ENCODE results near the gene TIMM10.
"Not testable (repeated sequence)": the region's sequence is repeated elsewhere in the genome, so short reads cannot be mapped to it uniquely, and the experiment has no call there.

The TIMM10 gene

DNA sequence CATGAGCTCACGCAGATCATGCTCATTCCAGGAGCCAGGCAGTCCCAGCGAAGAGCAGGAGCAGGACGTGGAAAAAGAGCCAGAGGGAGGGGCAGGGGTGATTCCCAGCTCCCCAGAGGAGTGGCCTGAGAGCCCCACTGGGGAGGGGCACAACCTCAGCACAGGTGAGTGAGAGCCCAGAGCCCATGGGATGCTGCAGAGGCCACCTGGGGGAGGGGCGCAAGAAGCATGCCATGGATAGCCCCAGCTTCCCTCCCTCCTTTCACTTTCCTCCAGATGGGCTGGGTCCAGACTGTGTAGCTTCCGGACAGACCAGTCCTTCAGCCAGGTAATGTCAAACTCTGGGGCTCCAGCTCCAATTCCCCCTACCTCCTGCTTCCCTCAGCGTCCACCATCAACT is 13.0 kb upstream of the TIMM10 start:
- in situ Hi-C loops (cut with MboI; ENCODE audit: low sequenced_read_pairs): no loop called here

DNA sequence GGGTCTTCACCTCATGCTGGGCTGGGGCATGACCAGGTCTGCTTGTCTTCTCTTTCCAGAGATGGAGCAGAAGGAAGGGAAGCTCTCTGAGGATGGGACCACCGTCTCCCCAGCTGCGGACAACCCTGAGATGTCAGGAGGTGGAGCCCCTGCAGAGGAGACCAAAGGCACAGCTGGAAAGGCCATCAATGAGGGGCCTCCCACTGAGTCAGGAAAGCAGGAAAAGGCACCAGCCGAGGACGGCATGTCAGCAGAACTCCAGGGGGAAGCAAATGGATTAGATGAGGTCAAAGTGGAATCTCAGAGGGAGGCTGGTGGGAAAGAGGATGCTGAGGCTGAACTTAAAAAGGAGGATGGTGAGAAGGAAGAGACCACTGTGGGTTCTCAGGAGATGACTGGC is 12.0 kb upstream of the TIMM10 start:
- in situ Hi-C loops (cut with MboI; ENCODE audit: low sequenced_read_pairs): no loop called here

- in situ Hi-C loops (cut with MboI; ENCODE audit: low sequenced_read_pairs): no loop called here
Measured at GRCh38 chr11:57541169-57541568, 10.6 kb upstream of the TIMM10 start.

DNA sequence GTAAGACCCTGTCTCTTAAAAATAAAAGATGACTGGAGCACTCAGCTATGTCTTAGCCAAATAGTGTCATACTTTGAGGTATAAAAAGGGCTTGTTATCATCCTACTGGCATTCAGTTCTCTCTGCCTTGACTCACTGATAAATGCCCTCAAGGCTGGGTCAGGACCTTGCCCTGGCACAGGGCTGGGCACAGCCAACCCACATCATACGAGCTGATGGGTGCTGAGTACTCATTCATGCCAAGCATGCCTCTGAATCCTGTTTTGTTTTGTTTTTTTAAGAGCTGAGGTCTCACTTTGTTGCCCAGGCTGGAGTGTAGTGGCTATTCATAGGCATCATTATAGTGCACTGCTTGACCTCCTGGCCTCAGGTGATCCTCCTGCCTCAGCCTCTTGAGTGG is 8.8 kb upstream of the TIMM10 start:
- in situ Hi-C loops (cut with MboI; ENCODE audit: low sequenced_read_pairs): no loop called here

GRCh38 chr11:57536947-57537619 is 6.5 kb upstream of the TIMM10 start, which contains the start of gene SMTNL1:
Gene SMTNL1 (plus strand): TSS chr11:57537595. CDS start chr11:57542643, 5,048 bp downstream.
- in situ Hi-C loops (cut with MboI; ENCODE audit: low sequenced_read_pairs): no loop called here

- in situ Hi-C loops (cut with MboI; ENCODE audit: low sequenced_read_pairs): not testable (repeated sequence)
Measured at GRCh38 chr11:57534449-57534848, 3.9 kb upstream of the TIMM10 start.

DNA sequence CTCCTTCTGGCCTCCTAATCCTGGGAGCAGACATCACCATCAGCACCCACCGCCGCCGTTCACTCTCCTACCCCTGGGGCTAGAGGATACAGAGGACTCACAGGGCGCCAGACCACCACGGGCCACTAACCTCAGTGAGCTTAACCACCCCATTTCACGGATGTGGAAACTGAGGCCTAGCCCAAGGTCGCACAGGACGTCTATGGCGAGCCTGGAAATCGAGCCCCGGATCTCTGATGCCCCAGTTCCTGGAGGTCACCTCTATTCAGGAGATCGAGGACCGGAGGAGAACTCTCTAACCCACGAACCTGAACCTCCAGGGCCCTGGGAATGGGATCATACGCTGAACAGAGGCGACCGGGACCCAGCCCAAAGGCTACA is 349 bp downstream of the TIMM10 start:
- in situ Hi-C loops (cut with MboI; ENCODE audit: low sequenced_read_pairs): no loop called here

- in situ Hi-C loops (cut with MboI; ENCODE audit: low sequenced_read_pairs): no loop called here
Measured at GRCh38 chr11:57529012-57529411, 1.5 kb downstream of the TIMM10 start.

DNA sequence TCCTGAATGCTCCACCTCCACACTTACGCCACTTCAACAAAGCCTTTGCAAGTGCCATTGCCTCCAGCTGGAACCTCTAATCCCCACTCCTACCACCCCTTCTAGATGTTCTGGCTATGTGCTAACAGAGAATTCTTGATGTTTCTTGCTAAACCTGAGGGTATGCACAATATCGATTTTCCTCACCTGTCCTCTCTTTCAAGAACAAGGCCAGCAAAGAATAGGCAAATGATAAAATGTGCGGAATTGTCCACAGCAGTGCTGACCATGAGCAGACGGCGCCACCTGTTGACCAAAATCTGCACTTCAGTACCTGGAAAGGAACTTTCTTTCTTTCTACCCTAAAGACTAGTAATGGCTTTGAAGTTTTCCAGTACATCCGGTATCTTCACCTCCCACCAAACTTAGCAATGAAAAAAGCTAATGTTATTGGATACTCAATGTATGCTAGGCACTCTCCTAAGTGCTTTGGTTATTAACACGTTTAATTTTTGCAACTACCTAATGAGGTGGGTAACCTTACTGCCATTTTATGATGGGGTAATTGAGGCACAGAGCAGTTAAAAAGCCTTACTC is 3.4 kb downstream of the TIMM10 start:
- in situ Hi-C loops (cut with MboI; ENCODE audit: low sequenced_read_pairs): no loop called here

DNA sequence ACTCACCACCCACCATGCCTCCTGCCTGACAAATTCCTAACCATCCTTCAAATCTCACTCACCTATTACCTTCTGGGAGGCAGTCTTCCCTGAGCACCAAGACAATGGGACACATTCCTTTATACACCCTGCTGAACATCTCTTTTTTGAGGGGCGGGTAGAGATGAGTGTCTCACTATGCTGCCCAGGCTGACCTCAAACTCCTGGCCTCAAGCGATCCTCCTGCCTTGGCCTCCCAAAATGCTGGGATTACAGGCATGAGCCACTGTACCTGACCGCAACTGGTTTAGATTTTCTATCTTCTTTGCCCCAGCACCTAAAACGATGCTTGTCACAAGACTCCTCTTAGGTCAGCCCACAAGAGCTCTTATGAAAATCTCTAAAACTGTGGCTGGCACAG is 7.1 kb downstream of the TIMM10 start:
- in situ Hi-C loops (cut with MboI; ENCODE audit: low sequenced_read_pairs): no loop called here

DNA sequence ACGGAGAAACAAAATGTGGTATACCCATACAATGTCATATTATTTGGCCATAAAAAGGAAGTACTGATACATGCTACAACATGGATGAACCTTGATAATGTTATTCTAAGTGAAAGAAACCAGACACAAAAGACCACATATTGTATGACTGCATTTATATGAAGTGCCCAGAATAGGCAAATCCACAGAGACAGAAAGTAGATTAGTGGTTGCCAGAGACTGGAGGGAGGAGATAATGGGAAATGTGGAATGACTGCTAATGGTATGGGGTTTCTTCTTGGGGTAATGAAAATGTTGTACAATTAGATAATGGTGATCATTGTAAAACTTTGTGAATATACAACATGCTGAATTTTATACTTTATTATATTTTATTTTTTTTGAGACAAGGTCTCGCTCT is 9.4 kb downstream of the TIMM10 start:
- in situ Hi-C loops (cut with MboI; ENCODE audit: low sequenced_read_pairs): no loop called here

GRCh38 chr11:57516061-57516443 is 14.5 kb downstream of the TIMM10 start:
- in situ Hi-C loops (cut with MboI; ENCODE audit: low sequenced_read_pairs): no loop called here

- in situ Hi-C loops (cut with MboI; ENCODE audit: low sequenced_read_pairs): no loop called here
Measured at GRCh38 chr11:57515332-57516060, 15.1 kb downstream of the TIMM10 start, which contains the start of gene SLC43A1. Gene SLC43A1 (minus strand): TSS chr11:57515702. CDS start chr11:57514111, 1,591 bp downstream.

- in situ Hi-C loops (cut with MboI; ENCODE audit: low sequenced_read_pairs): no loop called here
Measured at GRCh38 chr11:57514538-57515331, 15.8 kb downstream of the TIMM10 start.

DNA sequence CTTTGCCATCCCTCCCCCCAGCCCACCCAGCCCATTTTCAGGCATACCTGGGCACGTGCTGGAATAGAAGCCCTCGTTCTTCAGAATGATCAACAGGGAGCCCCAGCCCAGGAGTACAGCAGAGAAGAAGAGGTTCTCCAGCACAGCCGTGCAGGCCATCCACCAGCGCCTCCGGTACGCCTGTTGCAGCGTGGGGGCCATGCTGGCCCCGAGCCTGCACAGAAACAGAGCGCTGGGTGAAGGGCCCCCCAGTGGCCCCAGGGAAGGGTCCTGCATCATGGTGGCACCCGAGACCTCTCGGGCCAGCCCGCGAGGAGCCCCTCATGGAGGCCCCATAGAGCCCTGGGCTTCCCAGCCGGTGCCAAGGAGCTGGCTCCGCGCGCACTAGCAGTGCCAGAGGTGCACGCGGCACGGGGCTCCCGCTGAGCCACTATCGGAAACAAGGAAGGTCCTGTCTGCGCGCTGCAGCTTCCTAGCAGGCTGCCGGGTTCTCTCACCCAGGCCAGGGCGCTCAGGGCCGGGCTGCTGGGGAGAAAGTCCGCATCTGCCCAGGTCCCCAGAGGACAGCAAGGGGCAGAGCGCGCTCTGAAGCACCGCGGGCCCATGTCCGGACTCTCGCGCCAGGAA is 16.5 kb downstream of the TIMM10 start:
- in situ Hi-C loops (cut with MboI; ENCODE audit: low sequenced_read_pairs): no loop called here

GRCh38 chr11:57513452-57513795 is 17.1 kb downstream of the TIMM10 start:
- in situ Hi-C loops (cut with MboI; ENCODE audit: low sequenced_read_pairs): no loop called here

- in situ Hi-C loops (cut with MboI; ENCODE audit: low sequenced_read_pairs): no loop called here
Measured at GRCh38 chr11:57512646-57513451, 17.7 kb downstream of the TIMM10 start.

DNA sequence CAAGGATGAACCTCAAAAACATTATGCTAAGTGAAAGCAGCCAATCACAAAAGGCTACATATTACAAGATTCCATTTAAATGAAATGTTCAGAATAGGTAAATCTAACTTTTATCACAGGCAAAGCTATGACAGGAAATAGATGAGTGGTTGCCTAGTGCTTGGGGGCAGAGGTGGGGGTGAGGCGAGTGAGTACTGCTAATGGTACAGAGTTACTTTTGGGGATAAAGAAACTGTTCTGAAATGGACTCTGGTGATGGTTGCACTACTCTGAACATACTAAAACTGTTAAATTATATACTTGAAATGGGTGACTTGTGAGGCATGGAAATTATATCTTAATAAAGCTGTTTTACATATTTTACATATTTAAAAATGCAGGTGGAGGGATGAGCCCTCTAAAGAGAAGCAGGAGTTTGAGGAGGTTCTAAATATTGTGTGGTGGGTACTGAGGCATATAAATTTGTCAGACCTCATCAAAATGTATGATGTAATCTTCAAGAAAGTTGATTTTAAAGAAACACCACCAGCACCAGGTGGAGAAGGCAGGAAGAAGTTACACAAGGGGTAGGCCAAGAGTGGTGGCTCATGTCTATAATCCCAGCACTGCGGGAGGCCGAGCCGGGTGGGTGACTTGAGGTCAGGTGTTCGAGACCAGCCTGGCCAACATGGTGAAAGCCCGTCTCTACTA is 18.7 kb downstream of the TIMM10 start:
- in situ Hi-C loops (cut with MboI; ENCODE audit: low sequenced_read_pairs): no loop called here

- in situ Hi-C loops (cut with MboI; ENCODE audit: low sequenced_read_pairs): no loop called here
Measured at GRCh38 chr11:57508341-57509170, 22.0 kb downstream of the TIMM10 start.

All from hTERT RPE-1 (cell line).